Measurements from ENCODE around the gene CYP1A1. TPM values are rescaled to one million over a fixed set of nuclear protein-coding genes. Genes with fewer than 3 reads are reported as not detected.

The CYP1A1 gene
- total and polyA plus RNA-seq, 9 of the 15 experiments (the other 6 are each of a cell fraction or from before 2014, with no cell fraction given) = 0.04 to 0.13 (median 0.05) TPM; not detected in 5

DNA sequence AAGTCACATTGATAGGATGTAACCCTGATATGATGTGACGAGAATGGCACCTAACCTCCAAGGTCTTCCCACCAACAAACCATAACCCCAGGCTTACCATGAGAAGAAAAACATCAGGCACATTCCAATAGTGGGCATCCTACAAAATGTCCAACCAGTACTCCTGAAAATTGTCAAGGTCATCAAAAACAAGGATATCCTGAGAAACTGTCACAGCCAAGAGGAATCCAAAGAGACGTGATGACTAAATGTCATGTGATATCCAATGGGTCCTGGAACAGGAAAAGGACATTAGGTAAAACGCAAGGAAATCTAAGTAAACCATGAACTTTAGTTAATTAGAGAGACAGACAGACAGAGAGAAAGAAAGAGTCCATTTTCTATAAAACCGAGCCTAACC, 21.1 kb upstream of the CYP1A1 start:
- Histone ChIP-seq H3K27ac (ENCODE audit: extremely low read depth, low read depth, low read length) (no peak overlapping the region), H3K27me3 (ENCODE audit: control insufficient read depth in 2 of 2, insufficient read depth in 2 of 2, low read length in 2 of 2) (peaks cover 13 to 58% of the 10 kb centered on the region in 2 experiments; a peak in 4 of 5 replicates), H2AFZ (ENCODE audit: low read depth, low read length) (no peak overlapping the region), H3K79me2 (ENCODE audit: control insufficient read depth, insufficient read depth, low read length) (no peaks in the 10 kb centered on the region), H3K9ac (ENCODE audit: insufficient read depth in 1 of 2, low read depth in 2 of 2, low read length in 2 of 2) (no peak overlapping the region), H3K4me3 (no peak overlapping the region), H3K36me3 (ENCODE audit: control insufficient read depth, insufficient read depth, low read length) (no peaks in the 10 kb centered on the region), H3K4me2 (ENCODE audit: insufficient read depth, low read length) (no peak overlapping the region), H3K4me1 (replicated peaks in 1 of 2; ENCODE audit: control insufficient read depth in 2 of 2, insufficient read depth in 2 of 2, low read length in 2 of 2) (no peaks in the 10 kb centered on the region), H3K9me3 (replicated peaks; ENCODE audit: control insufficient read depth, insufficient read depth, low read depth, low read length) (peaks cover 4% of the 10 kb centered on the region), H3K9me1 (ENCODE audit: control insufficient read depth, insufficient read depth, low read length) (no peaks in the 10 kb centered on the region), H4K20me1 (replicated peaks; ENCODE audit: control insufficient read depth, insufficient read depth, low read length) (no peaks in the 10 kb centered on the region)
- no peak for DNase-seq (ENCODE audit: extremely low read depth in 1 of 4, low spot score in 3 of 4)
- BruUV-seq (replicated peaks) = no TSS peak
- ChIA-PET CTCF (ENCODE audit: low intra/inter-chr PET ratio) (no interaction called here), POLR2A (no interaction called here)
- FAIRE-seq = no peak
- intact Hi-C loops (cut with micrococcal nuclease) = no loop called here
- in situ Hi-C loops (cut with MboI) = no loop called here
- 1% methylated on average over 4 of the region's 4 CpGs for WGBS (ENCODE audit: insufficient coverage, low coverage, missing lambda C conversion rate)
- no peak for ATAC-seq
- TF ChIP-seq, protein P1, sequence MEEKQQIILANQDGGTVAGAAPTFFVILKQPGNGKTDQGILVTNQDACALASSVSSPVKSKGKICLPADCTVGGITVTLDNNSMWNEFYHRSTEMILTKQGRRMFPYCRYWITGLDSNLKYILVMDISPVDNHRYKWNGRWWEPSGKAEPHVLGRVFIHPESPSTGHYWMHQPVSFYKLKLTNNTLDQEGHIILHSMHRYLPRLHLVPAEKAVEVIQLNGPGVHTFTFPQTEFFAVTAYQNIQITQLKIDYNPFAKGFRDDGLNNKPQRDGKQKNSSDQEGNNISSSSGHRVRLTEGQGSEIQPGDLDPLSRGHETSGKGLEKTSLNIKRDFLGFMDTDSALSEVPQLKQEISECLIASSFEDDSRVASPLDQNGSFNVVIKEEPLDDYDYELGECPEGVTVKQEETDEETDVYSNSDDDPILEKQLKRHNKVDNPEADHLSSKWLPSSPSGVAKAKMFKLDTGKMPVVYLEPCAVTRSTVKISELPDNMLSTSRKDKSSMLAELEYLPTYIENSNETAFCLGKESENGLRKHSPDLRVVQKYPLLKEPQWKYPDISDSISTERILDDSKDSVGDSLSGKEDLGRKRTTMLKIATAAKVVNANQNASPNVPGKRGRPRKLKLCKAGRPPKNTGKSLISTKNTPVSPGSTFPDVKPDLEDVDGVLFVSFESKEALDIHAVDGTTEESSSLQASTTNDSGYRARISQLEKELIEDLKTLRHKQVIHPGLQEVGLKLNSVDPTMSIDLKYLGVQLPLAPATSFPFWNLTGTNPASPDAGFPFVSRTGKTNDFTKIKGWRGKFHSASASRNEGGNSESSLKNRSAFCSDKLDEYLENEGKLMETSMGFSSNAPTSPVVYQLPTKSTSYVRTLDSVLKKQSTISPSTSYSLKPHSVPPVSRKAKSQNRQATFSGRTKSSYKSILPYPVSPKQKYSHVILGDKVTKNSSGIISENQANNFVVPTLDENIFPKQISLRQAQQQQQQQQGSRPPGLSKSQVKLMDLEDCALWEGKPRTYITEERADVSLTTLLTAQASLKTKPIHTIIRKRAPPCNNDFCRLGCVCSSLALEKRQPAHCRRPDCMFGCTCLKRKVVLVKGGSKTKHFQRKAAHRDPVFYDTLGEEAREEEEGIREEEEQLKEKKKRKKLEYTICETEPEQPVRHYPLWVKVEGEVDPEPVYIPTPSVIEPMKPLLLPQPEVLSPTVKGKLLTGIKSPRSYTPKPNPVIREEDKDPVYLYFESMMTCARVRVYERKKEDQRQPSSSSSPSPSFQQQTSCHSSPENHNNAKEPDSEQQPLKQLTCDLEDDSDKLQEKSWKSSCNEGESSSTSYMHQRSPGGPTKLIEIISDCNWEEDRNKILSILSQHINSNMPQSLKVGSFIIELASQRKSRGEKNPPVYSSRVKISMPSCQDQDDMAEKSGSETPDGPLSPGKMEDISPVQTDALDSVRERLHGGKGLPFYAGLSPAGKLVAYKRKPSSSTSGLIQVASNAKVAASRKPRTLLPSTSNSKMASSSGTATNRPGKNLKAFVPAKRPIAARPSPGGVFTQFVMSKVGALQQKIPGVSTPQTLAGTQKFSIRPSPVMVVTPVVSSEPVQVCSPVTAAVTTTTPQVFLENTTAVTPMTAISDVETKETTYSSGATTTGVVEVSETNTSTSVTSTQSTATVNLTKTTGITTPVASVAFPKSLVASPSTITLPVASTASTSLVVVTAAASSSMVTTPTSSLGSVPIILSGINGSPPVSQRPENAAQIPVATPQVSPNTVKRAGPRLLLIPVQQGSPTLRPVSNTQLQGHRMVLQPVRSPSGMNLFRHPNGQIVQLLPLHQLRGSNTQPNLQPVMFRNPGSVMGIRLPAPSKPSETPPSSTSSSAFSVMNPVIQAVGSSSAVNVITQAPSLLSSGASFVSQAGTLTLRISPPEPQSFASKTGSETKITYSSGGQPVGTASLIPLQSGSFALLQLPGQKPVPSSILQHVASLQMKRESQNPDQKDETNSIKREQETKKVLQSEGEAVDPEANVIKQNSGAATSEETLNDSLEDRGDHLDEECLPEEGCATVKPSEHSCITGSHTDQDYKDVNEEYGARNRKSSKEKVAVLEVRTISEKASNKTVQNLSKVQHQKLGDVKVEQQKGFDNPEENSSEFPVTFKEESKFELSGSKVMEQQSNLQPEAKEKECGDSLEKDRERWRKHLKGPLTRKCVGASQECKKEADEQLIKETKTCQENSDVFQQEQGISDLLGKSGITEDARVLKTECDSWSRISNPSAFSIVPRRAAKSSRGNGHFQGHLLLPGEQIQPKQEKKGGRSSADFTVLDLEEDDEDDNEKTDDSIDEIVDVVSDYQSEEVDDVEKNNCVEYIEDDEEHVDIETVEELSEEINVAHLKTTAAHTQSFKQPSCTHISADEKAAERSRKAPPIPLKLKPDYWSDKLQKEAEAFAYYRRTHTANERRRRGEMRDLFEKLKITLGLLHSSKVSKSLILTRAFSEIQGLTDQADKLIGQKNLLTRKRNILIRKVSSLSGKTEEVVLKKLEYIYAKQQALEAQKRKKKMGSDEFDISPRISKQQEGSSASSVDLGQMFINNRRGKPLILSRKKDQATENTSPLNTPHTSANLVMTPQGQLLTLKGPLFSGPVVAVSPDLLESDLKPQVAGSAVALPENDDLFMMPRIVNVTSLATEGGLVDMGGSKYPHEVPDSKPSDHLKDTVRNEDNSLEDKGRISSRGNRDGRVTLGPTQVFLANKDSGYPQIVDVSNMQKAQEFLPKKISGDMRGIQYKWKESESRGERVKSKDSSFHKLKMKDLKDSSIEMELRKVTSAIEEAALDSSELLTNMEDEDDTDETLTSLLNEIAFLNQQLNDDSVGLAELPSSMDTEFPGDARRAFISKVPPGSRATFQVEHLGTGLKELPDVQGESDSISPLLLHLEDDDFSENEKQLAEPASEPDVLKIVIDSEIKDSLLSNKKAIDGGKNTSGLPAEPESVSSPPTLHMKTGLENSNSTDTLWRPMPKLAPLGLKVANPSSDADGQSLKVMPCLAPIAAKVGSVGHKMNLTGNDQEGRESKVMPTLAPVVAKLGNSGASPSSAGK (IDR thresholded peaks at IDR 0.05) = no peak
- TF ChIP-seq SRSF7 (optimal IDR thresholded peaks at IDR 0.05; ENCODE audit: low read depth, low read length) (no peak), HNRNPH1 (optimal IDR thresholded peaks at IDR 0.05; ENCODE audit: low read depth, low read length) (no peak), WHSC1 (IDR thresholded peaks at IDR 0.05; ENCODE audit: low read length) (no peak), C11orf30 (IDR thresholded peaks at IDR 0.05; ENCODE audit: low read depth) (peak; percentile 59; the same call in 1 of the 2 replicates), MAFG (tag; conservative IDR thresholded peaks at IDR 0.05) (0 out of 2 replicates have a peak, but pooled peaks have one; percentile 38), MAFK (IDR thresholded peaks at IDR 0.05; ENCODE audit: low read length) (peak; percentile 23; the same call in 1 of the 2 replicates), KAT7 (CRISPR knock-in tag; IDR thresholded peaks at IDR 0.05; ENCODE audit: borderline replicate concordance) (no peak), RFX1 (IDR thresholded peaks at IDR 0.05) (no peak), ZNF316 (IDR thresholded peaks at IDR 0.05) (peak; percentile 77)
- TF ChIP-seq, protein P2, sequence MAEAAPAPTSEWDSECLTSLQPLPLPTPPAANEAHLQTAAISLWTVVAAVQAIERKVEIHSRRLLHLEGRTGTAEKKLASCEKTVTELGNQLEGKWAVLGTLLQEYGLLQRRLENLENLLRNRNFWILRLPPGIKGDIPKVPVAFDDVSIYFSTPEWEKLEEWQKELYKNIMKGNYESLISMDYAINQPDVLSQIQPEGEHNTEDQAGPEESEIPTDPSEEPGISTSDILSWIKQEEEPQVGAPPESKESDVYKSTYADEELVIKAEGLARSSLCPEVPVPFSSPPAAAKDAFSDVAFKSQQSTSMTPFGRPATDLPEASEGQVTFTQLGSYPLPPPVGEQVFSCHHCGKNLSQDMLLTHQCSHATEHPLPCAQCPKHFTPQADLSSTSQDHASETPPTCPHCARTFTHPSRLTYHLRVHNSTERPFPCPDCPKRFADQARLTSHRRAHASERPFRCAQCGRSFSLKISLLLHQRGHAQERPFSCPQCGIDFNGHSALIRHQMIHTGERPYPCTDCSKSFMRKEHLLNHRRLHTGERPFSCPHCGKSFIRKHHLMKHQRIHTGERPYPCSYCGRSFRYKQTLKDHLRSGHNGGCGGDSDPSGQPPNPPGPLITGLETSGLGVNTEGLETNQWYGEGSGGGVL (CRISPR knock-in tag; IDR thresholded peaks at IDR 0.05) = no peak
